ENCODE measurements around the gene GPR42.

- TF ChIP-seq CTCF (conservative IDR thresholded peaks at IDR 0.05; ENCODE audit: low read depth, low read length) = no peak
- TF ChIP-seq EZH2 (IDR thresholded peaks at IDR 0.05; ENCODE audit: borderline replicate concordance, low read depth, low read length, poor library complexity, severe bottlenecking) = no peak
Measured at GRCh38 chr19:35321291-35321690, 49.6 kb upstream of the GPR42 start.
